Measurements from ENCODE around the gene IFRD2. TPM values are rescaled to one million over a fixed set of nuclear protein-coding genes. Genes with fewer than 3 reads are reported as not detected.
A peak's percentile ranks its signal among the peaks of the same experiment; 100 is the strongest.

Gene IFRD2
- total and polyA plus RNA-seq, 2 of the 8 experiments (the other 6 are each of a cell fraction or from before 2014, with no cell fraction given): 76.7 to 88.8 TPM

- no peak for FAIRE-seq
- no peak overlapping the region for H2BK20ac ChIP-seq (ENCODE audit: low read length)
- CTCF ChIA-PET (ENCODE audit: partially characterized antibody): interaction anchor here (0.8 to 4.3 kb wide), 4 partner anchors 15 to 33 kb away, joined by 4 to 17 read pairs (median 13); partner anchors contain the start of gene HYAL2
Observed at GRCh38 chr3:50290161-50290641, 2.0 kb downstream of the IFRD2 start.

More at GRCh38 chr3:50290161-50290641, 2.0 kb downstream of the IFRD2 start:
- peaks cover 16 to 29% (median 22%) of the 10 kb centered on the region in 4 experiments for H3K36me3 ChIP-seq (ENCODE audit: control insufficient read depth in 2 of 4, insufficient read depth in 4 of 4, low read length in 3 of 4)
- no peak overlapping the region for H2BK15ac ChIP-seq (ENCODE audit: low read length)
- H4K5ac ChIP-seq (ENCODE audit: insufficient read length, low read depth, low read length): no peak overlapping the region
- no peaks in the 10 kb centered on the region for H3K9me3 ChIP-seq (ENCODE audit: insufficient read depth in 2 of 2, low read depth in 1 of 2, low read length in 1 of 2)
- H2BK12ac ChIP-seq (ENCODE audit: low read depth, low read length): no peak overlapping the region
- WGBS, 2 experiments (ENCODE audit: extremely low coverage in 1 of 2, insufficient coverage in 1 of 2, insufficient read length in 1 of 2, insufficient replicate concordance in 2 of 2, low coverage in 1 of 2, low lambda C conversion rate in 2 of 2, missing lambda C conversion rate in 1 of 2): 99% methylated on average over 16 of the region's 16 CpGs; no CpG with 5 or more reads in 1 of the 2 experiments
- H3K4me1 ChIP-seq (replicated peaks in 1 of 4; ENCODE audit: control insufficient read depth in 3 of 4, insufficient read depth in 4 of 4, low read length in 3 of 4): peaks cover 0 to 7% (median 5%) of the 10 kb centered on the region in 4 experiments; a peak in 4 of 7 replicates
- no peak overlapping the region for H3K18ac ChIP-seq (ENCODE audit: extremely low read depth, low read length)
- no peak overlapping the region for H2AK5ac ChIP-seq (ENCODE audit: low read depth, low read length)
- H4K8ac ChIP-seq (ENCODE audit: extremely low read depth, insufficient read depth, low read length): peak overlapping the region; percentile 31; the same call in 1 of the 2 replicates
- no peak overlapping the region for H2BK120ac ChIP-seq (replicated peaks; ENCODE audit: low read depth, low read length)
- peaks cover 10% of the 10 kb centered on the region for H3K23me2 ChIP-seq (ENCODE audit: low read depth, low read length)
- POLR2A ChIA-PET (ENCODE audit: partially characterized antibody): interaction anchor here (1.1 to 6.8 kb wide), 5 partner anchors 9 to 47 kb away, joined by 3 to 122 read pairs (median 5); partner anchors contain the start of genes HYAL3, LSMEM2 and NAA80
- DNase-seq (ENCODE audit: low read depth in 1 of 2, low spot score in 2 of 2): no peak
- H3K4me2 ChIP-seq (ENCODE audit: insufficient read depth in 1 of 2, low read depth in 2 of 2, low read length in 2 of 2): no peak overlapping the region
- no peaks in the 10 kb centered on the region; a peak in 1 of 7 replicates for H3K27me3 ChIP-seq (replicated peaks in 1 of 4; ENCODE audit: control insufficient read depth in 3 of 4, extremely low read depth in 1 of 4, insufficient read depth in 3 of 4, low read length in 3 of 4)
- H3K79me1 ChIP-seq (ENCODE audit: low read depth, low read length): peaks cover 8% of the 10 kb centered on the region; the same call in 1 of the 2 replicates
- H3K79me2 ChIP-seq (ENCODE audit: control insufficient read depth in 1 of 2, insufficient read depth in 2 of 2, low read length in 2 of 2): peaks cover 0 to 15% of the 10 kb centered on the region in 2 experiments; a peak in 3 of 4 replicates
- no peak overlapping the region for H3K14ac ChIP-seq (ENCODE audit: insufficient read length)
- peaks cover 0 to 13% of the 10 kb centered on the region in 2 experiments for H4K20me1 ChIP-seq (replicated peaks in 1 of 2; ENCODE audit: control insufficient read depth in 1 of 2, insufficient read depth in 2 of 2, low read length in 2 of 2)
- no peak overlapping the region for H3K27ac ChIP-seq (ENCODE audit: low read depth, low read length)
- H2BK5ac ChIP-seq (ENCODE audit: low read depth, low read length): no peak overlapping the region
- no peak overlapping the region for H4K91ac ChIP-seq (replicated peaks; ENCODE audit: insufficient read length, low read length)
- TF ChIP-seq HDAC6 (IDR thresholded peaks at IDR 0.05; ENCODE audit: low read depth, low read length) (no peak), TCF12 (IDR thresholded peaks at IDR 0.05; ENCODE audit: low read depth, low read length) (no peak), JUND (IDR thresholded peaks at IDR 0.05; ENCODE audit: low read length) (no peak), ATF3 (IDR thresholded peaks at IDR 0.05; ENCODE audit: insufficient read depth, low read depth, low read length) (no peak)
- no peak overlapping the region for H3K23ac ChIP-seq (ENCODE audit: insufficient read length)
- H3K4ac ChIP-seq (replicated peaks; ENCODE audit: insufficient read length, low read depth, low read length): no peak overlapping the region
- no peak overlapping the region for H3K4me3 ChIP-seq (ENCODE audit: extremely low read depth in 1 of 4, insufficient read depth in 2 of 4, low read depth in 3 of 4, low read length in 4 of 4)
- no peak overlapping the region for H2AFZ ChIP-seq (ENCODE audit: low read length)
- H3K56ac ChIP-seq (replicated peaks; ENCODE audit: insufficient read length, low read depth, low read length): no peak overlapping the region
- no peak overlapping the region for H3K9ac ChIP-seq (replicated peaks in 1 of 4; ENCODE audit: extremely low read depth in 1 of 4, low read depth in 3 of 4, low read length in 3 of 4)

Data from H1 (cell line).